SU-DHL-6 (cell line): ENCODE data around the gene ZNF616.

Experiments
- H2AFZ ChIP-seq: fragments of 200-600 bp; sonication (generic); 2 replicates; pipeline ENCODE4 v1.6.1; 2014; ENCODE audit warnings: low read depth, mild to moderate bottlenecking, moderate library complexity, mixed read lengths, antibody characterized with exemption, low read length; ENCODE audit not compliant: severe bottlenecking
- H3F3A ChIP-seq: fragments of 200-600 bp; shearing (Covaris generic); 2 replicates; pipeline ENCODE4 v1.6.0; 2016; ENCODE audit warnings: antibody characterized with exemption, mild to moderate bottlenecking; ENCODE audit not compliant: insufficient read depth
- H3K27ac ChIP-seq: fragments of 200-600 bp; sonication (generic); 2 replicates; pipeline ENCODE4 v1.5.1; 2016; ENCODE audit warnings: low read depth, mild to moderate bottlenecking, low read length, moderate library complexity, mixed read lengths
- H3K27me3 ChIP-seq: fragments of 200-600 bp; sonication (generic), shearing (Covaris generic); 2 replicates; pipeline ENCODE4 v1.6.0; 2014; ENCODE audit warnings: mild to moderate bottlenecking, low read length
- H3K36me3 ChIP-seq: fragments of 200-600 bp; sonication (generic); 2 replicates; pipeline ENCODE4 v1.6.1; 2014; ENCODE audit warnings: mild to moderate bottlenecking, low read length, mixed read lengths
- H3K4me2 ChIP-seq: fragments of 300-600, 200-600 bp; shearing (Covaris generic), sonication (generic); 2 replicates; pipeline ENCODE4 v1.6.0; 2014; ENCODE audit warnings: low read length, low read depth, mild to moderate bottlenecking; ENCODE audit not compliant: poor library complexity, severe bottlenecking
- H3K4me3 ChIP-seq: fragments of 200-600 bp; sonication (generic); 2 replicates; pipeline ENCODE4 v1.5.1; 2014; ENCODE audit warnings: antibody characterized with exemption, low read length, mild to moderate bottlenecking, mixed read lengths; ENCODE audit not compliant: insufficient read depth, poor library complexity, severe bottlenecking
- H3K79me2 ChIP-seq: fragments of 200-600 bp; sonication (generic); 2 replicates; pipeline ENCODE4 v1.6.1; 2014; ENCODE audit warnings: mild to moderate bottlenecking, low read length, moderate library complexity; ENCODE audit not compliant: insufficient read depth
- H3K9ac ChIP-seq: fragments of 200-600 bp; sonication (generic); 2 replicates; pipeline ENCODE4 v1.7.0; 2014; ENCODE audit warnings: mild to moderate bottlenecking, low read length
- H3K9me2 ChIP-seq: fragments of 200-600 bp; sonication (generic); replicated peaks from 2 replicates; pipeline ENCODE4 v1.6.1; 2014; ENCODE audit warnings: low read length; ENCODE audit not compliant: insufficient read depth
- H3K9me3 ChIP-seq: fragments of 200-600 bp; sonication (generic); 2 replicates; pipeline ENCODE4 v1.6.1; 2014; ENCODE audit warnings: low read length, mixed read lengths; ENCODE audit not compliant: insufficient read depth
- H4K20me1 ChIP-seq: fragments of 200-600 bp; sonication (generic); 2 replicates; pipeline ENCODE4 v1.6.1; 2014; ENCODE audit warnings: low read depth, mild to moderate bottlenecking, antibody characterized with exemption, low read length, moderate library complexity, mixed read lengths
- CTCF ChIP-seq: fragments of 200-600 bp; sonication (generic); IDR thresholded peaks from one replicate; pipeline ENCODE4 v1.5.1; 2017; ENCODE audit warnings: antibody characterized with exemption, mild to moderate bottlenecking, low read length, moderate library complexity; ENCODE audit not compliant: insufficient read depth, poor library complexity, severe bottlenecking
- EZH2phosphoT487 ChIP-seq: fragments of 200-600 bp; sonication (generic), shearing (Covaris generic); conservative IDR thresholded peaks from 2 replicates; pipeline ENCODE4 v1.6.1; 2018; ENCODE audit warnings: mild to moderate bottlenecking, antibody characterized with exemption, low read length, moderate library complexity, mixed read lengths

ZNF616 gene

GRCh38 chr19:52110780-52111179 is 29.0 kb downstream of the ZNF616 start:
- H3K9me2 ChIP-seq, result no peaks in the 10 kb centered on the region
- H4K20me1 ChIP-seq, result no peaks in the 10 kb centered on the region
- H3F3A ChIP-seq, result no peaks in the 10 kb centered on the region
- no peaks in the 10 kb centered on the region for H3K27me3 ChIP-seq
- H2AFZ ChIP-seq, result no peak overlapping the region
- H3K9me3 ChIP-seq, result peaks cover 64% of the 10 kb centered on the region; the same call in 1 of the 2 replicates
- H3K4me3 ChIP-seq, result no peak overlapping the region
- H3K36me3 ChIP-seq, result peaks cover 9% of the 10 kb centered on the region
- H3K79me2 ChIP-seq, result no peaks in the 10 kb centered on the region
- TF ChIP-seq EZH2phosphoT487, result no peak
- no peak for TF ChIP-seq CTCF
- no peak overlapping the region for H3K27ac ChIP-seq
- no peak overlapping the region for H3K4me2 ChIP-seq
- no peak overlapping the region for H3K9ac ChIP-seq

- H4K20me1 ChIP-seq, result no peaks in the 10 kb centered on the region
- no peaks in the 10 kb centered on the region for H3K79me2 ChIP-seq
- no peak overlapping the region for H3K9ac ChIP-seq
- no peak overlapping the region for H2AFZ ChIP-seq
- H3K9me3 ChIP-seq, result peaks cover 5% of the 10 kb centered on the region; the same call in 1 of the 2 replicates
- H3F3A ChIP-seq, result no peaks in the 10 kb centered on the region
- H3K4me3 ChIP-seq, result no peak overlapping the region
- no peaks in the 10 kb centered on the region for H3K9me2 ChIP-seq
- no peaks in the 10 kb centered on the region for H3K36me3 ChIP-seq
- H3K27ac ChIP-seq, result no peak overlapping the region
- H3K4me2 ChIP-seq, result no peak overlapping the region
- no peak for TF ChIP-seq CTCF
- no peaks in the 10 kb centered on the region for H3K27me3 ChIP-seq
These were observed 37.0 kb downstream of the ZNF616 start for GRCh38 chr19:52102782-52103181.

GRCh38 chr19:52101866-52102562 is 37.7 kb downstream of the ZNF616 start:
- no peaks in the 10 kb centered on the region for H3F3A ChIP-seq
- H4K20me1 ChIP-seq, result no peaks in the 10 kb centered on the region
- no peak overlapping the region for H3K4me3 ChIP-seq
- H3K27ac ChIP-seq, result no peak overlapping the region
- H3K27me3 ChIP-seq, result no peaks in the 10 kb centered on the region
- no peak overlapping the region for H3K9ac ChIP-seq
- TF ChIP-seq CTCF (no peak), EZH2phosphoT487 (no peak)
- no peaks in the 10 kb centered on the region for H3K36me3 ChIP-seq
- no peaks in the 10 kb centered on the region for H3K9me2 ChIP-seq
- H3K9me3 ChIP-seq, result peaks cover 9% of the 10 kb centered on the region; the same call in 1 of the 2 replicates
- H2AFZ ChIP-seq, result no peak overlapping the region
- H3K79me2 ChIP-seq, result no peaks in the 10 kb centered on the region
- H3K4me2 ChIP-seq, result no peak overlapping the region
